Temporal lobe (tissue), 1 donor: ENCODE data around the gene STAP2. TPM values are rescaled to one million over a fixed set of nuclear protein-coding genes. Genes with fewer than 3 reads are reported as not detected.

Experiments used
- total RNA-seq: library from RNA; depleted of rRNA; stranded (reverse); fragments of >200 nt; gene quantifications from one replicate; pipeline ENCODE4 v1.2.3, GENCODE V29; 2014

The STAP2 gene
- total RNA-seq, 1 donor from 2014 or later = 0.98 TPM

Other genes starting within 250 kb of the STAP2 start
- 64.4 TPM for gene MAP2K2, start 214.7 kb downstream of the STAP2 start, total RNA-seq
- not detected for gene CREB3L3, start 185.2 kb downstream of the STAP2 start, total RNA-seq
- 11.1 TPM for gene SIRT6, start 156.3 kb downstream of the STAP2 start, total RNA-seq
- gene ANKRD24, start 156.1 kb downstream of the STAP2 start, total RNA-seq = 8.9 TPM
- 0.25 TPM for gene EBI3, start 109.3 kb downstream of the STAP2 start, total RNA-seq
- gene YJU2, start 91.7 kb downstream of the STAP2 start, total RNA-seq = 10.3 TPM
- 2.2 TPM for gene SHD, start 59.6 kb downstream of the STAP2 start, total RNA-seq
- gene TMIGD2, start 36.4 kb downstream of the STAP2 start, total RNA-seq = not detected
- 24.6 TPM for gene FSD1, start 34.2 kb downstream of the STAP2 start, total RNA-seq
- 7.6 TPM for gene MPND, start 4.7 kb upstream of the STAP2 start, total RNA-seq
- 25.8 TPM for gene SH3GL1, start 61.7 kb upstream of the STAP2 start, total RNA-seq
- gene CHAF1A, start 63.8 kb upstream of the STAP2 start, total RNA-seq = 5.4 TPM
- 48.2 TPM for gene UBXN6, start 119.0 kb upstream of the STAP2 start, total RNA-seq
- gene HDGFL2, start 133.5 kb upstream of the STAP2 start, total RNA-seq = 29.3 TPM
- gene PLIN4, start 179.7 kb upstream of the STAP2 start, total RNA-seq = 0.49 TPM
- gene PLIN5, start 196.4 kb upstream of the STAP2 start, total RNA-seq = 1.2 TPM
- gene LRG1, start 201.2 kb upstream of the STAP2 start, total RNA-seq = 0.25 TPM
- 32.0 TPM for gene SEMA6B, start 220.9 kb upstream of the STAP2 start, total RNA-seq